Heart left ventricle (tissue), 13 donors: ENCODE results near the gene MKI67.

Experiments
- CTCF ChIP-seq, 12 donors: fragments of 200-600 bp; sonication (generic) in 4 of 12; IDR thresholded peaks; one replicate each; pipeline versions ENCODE4 v1.5.0 to v1.8.0; 2018 to 2022; ENCODE audit warnings: antibody characterized with exemption in 12 of 12, mild to moderate bottlenecking in 5 of 12
- POLR2A ChIP-seq, 2 donors: fragments of 450-650 bp; IDR thresholded peaks; one replicate each; pipeline ENCODE4 v1.6.1; 2017; ENCODE audit warnings: antibody characterized with exemption in 2 of 2, mild to moderate bottlenecking in 2 of 2, moderate library complexity in 2 of 2
- donor health status: ischemic (EF 13 %, LVEDD 7.1; RV severe dilation, severe dysfunction).
- donor health status: DM: no; HTN: yes; CAD: no.
- donor health status: DM: no; HTN: no; CAD: no.
- donor health status: ischemic (EF 25% LVEDD 6.9; RV normal size, moderate dysfunction).
- donor health status: ischemic (EF 25% LVEDD 5.7; RV mildly dilated, moderate dysfunction).
- donor health status: ischemic (EF 35%, LVEDD 5.7; RV mildly dilated, moderate dysfunction).
- donor health status: nonischemic (EF 11% LVEDD 7.7; RV severe dilation, severe dysfunction).
- donor health status: DM: yes; HTN: yes; CAD: no.
- donor health status: PGD.
- donor health status: ischemic (EF 29% LVEDD 5.4; RV normal size, mild dysfunction).
- donor health status: nonischemic (EF 23%, LVEDD 6.1; RV moderate dilation, normal function).

- TF ChIP-seq CTCF (IDR thresholded peaks at IDR 0.05) (no peak), POLR2A (IDR thresholded peaks at IDR 0.05) (no peak)
Observed at GRCh38 chr10:128050936-128051335, 75.3 kb downstream of the MKI67 start.
